Measurements from ENCODE around the gene PHAF1. TPM values are rescaled to one million over a fixed set of nuclear protein-coding genes. Genes with fewer than 3 reads are reported as not detected.

PHAF1 gene
- total and polyA plus RNA-seq, 4 donors = 26.6 to 42.4 (median 28.4) TPM

DNA sequence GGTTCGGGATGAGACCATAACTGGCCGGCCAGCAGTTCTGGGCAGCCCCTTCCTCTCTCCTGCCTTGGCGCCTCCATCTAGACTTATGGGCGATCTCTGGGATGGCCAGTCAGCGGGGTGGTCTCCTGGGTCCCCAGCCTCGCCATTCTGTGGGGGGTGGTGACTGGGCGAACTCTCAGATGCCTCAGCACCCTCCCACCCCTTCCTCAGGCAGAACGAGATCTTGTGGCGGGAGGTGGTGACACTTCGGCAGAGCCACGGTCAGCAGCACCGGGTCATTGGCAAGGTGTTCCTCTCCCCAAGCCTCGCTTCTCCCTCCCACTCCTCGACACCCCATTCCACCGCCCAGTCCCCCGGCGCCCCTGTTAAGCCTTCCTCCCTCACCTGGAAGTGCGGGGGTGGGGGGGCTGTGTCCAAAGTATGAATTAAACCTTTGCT is 56.4 kb downstream of the PHAF1 start:
- Histone ChIP-seq H3K27ac (ENCODE audit: low read depth in 1 of 2, low read length in 2 of 2) (no peak overlapping the region), H3K9me3 (ENCODE audit: control insufficient read depth in 4 of 4, low read length in 3 of 4) (no peaks in the 10 kb centered on the region), H3K27me3 (ENCODE audit: control insufficient read depth in 4 of 4, insufficient read depth in 4 of 4, low read length in 3 of 4) (no peaks in the 10 kb centered on the region), H3K9ac (ENCODE audit: low read depth in 1 of 2, low read length in 2 of 2) (no peak overlapping the region), H3K4me3 (ENCODE audit: low read depth in 1 of 3, low read length in 3 of 3) (no peak overlapping the region), H3K4me1 (ENCODE audit: control insufficient read depth in 4 of 4, insufficient read depth in 4 of 4, low read length in 3 of 4) (peaks cover 29 to 43% (median 34%) of the 10 kb centered on the region in 4 donors), H3K36me3 (ENCODE audit: control insufficient read depth in 4 of 4, insufficient read depth in 3 of 4, low read depth in 1 of 4, low read length in 3 of 4) (peaks cover 0 to 2% (median 0%) of the 10 kb centered on the region in 4 donors)
- WGBS = 53% methylated on average over 18 of the region's 18 CpGs
- TF ChIP-seq GABPA (IDR thresholded peaks at IDR 0.05 in 1 of 2, conservative IDR thresholded peaks at IDR 0.05 in 1 of 2) = no peak
- TF ChIP-seq RAD21 (IDR thresholded peaks at IDR 0.05) = no peak
- no peak for TF ChIP-seq FOXA1 (IDR thresholded peaks at IDR 0.05)
- TF ChIP-seq, protein P1, sequence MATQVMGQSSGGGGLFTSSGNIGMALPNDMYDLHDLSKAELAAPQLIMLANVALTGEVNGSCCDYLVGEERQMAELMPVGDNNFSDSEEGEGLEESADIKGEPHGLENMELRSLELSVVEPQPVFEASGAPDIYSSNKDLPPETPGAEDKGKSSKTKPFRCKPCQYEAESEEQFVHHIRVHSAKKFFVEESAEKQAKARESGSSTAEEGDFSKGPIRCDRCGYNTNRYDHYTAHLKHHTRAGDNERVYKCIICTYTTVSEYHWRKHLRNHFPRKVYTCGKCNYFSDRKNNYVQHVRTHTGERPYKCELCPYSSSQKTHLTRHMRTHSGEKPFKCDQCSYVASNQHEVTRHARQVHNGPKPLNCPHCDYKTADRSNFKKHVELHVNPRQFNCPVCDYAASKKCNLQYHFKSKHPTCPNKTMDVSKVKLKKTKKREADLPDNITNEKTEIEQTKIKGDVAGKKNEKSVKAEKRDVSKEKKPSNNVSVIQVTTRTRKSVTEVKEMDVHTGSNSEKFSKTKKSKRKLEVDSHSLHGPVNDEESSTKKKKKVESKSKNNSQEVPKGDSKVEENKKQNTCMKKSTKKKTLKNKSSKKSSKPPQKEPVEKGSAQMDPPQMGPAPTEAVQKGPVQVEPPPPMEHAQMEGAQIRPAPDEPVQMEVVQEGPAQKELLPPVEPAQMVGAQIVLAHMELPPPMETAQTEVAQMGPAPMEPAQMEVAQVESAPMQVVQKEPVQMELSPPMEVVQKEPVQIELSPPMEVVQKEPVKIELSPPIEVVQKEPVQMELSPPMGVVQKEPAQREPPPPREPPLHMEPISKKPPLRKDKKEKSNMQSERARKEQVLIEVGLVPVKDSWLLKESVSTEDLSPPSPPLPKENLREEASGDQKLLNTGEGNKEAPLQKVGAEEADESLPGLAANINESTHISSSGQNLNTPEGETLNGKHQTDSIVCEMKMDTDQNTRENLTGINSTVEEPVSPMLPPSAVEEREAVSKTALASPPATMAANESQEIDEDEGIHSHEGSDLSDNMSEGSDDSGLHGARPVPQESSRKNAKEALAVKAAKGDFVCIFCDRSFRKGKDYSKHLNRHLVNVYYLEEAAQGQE (IDR thresholded peaks at IDR 0.05) = no peak
- no peak for TF ChIP-seq HNF4G (IDR thresholded peaks at IDR 0.05)
- TF ChIP-seq TAF1 (conservative IDR thresholded peaks at IDR 0.05) = no peak
- TF ChIP-seq, protein P2, sequence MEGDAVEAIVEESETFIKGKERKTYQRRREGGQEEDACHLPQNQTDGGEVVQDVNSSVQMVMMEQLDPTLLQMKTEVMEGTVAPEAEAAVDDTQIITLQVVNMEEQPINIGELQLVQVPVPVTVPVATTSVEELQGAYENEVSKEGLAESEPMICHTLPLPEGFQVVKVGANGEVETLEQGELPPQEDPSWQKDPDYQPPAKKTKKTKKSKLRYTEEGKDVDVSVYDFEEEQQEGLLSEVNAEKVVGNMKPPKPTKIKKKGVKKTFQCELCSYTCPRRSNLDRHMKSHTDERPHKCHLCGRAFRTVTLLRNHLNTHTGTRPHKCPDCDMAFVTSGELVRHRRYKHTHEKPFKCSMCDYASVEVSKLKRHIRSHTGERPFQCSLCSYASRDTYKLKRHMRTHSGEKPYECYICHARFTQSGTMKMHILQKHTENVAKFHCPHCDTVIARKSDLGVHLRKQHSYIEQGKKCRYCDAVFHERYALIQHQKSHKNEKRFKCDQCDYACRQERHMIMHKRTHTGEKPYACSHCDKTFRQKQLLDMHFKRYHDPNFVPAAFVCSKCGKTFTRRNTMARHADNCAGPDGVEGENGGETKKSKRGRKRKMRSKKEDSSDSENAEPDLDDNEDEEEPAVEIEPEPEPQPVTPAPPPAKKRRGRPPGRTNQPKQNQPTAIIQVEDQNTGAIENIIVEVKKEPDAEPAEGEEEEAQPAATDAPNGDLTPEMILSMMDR (IDR thresholded peaks at IDR 0.05; ENCODE audit: low read depth, low read length, missing input control) = no peak
- TF ChIP-seq, protein P3, sequence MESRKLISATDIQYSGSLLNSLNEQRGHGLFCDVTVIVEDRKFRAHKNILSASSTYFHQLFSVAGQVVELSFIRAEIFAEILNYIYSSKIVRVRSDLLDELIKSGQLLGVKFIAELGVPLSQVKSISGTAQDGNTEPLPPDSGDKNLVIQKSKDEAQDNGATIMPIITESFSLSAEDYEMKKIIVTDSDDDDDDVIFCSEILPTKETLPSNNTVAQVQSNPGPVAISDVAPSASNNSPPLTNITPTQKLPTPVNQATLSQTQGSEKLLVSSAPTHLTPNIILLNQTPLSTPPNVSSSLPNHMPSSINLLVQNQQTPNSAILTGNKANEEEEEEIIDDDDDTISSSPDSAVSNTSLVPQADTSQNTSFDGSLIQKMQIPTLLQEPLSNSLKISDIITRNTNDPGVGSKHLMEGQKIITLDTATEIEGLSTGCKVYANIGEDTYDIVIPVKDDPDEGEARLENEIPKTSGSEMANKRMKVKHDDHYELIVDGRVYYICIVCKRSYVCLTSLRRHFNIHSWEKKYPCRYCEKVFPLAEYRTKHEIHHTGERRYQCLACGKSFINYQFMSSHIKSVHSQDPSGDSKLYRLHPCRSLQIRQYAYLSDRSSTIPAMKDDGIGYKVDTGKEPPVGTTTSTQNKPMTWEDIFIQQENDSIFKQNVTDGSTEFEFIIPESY (IDR thresholded peaks at IDR 0.05) = no peak
- no peak for TF ChIP-seq NR2F2 (IDR thresholded peaks at IDR 0.05)
- no peak for TF ChIP-seq EGR1 (IDR thresholded peaks at IDR 0.05; ENCODE audit: low read depth in 2 of 2)
- TF ChIP-seq, protein P4, sequence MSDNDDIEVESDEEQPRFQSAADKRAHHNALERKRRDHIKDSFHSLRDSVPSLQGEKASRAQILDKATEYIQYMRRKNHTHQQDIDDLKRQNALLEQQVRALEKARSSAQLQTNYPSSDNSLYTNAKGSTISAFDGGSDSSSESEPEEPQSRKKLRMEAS (IDR thresholded peaks at IDR 0.05) = no peak
- TF ChIP-seq HNF4A (conservative IDR thresholded peaks at IDR 0.05) = no peak
- TF ChIP-seq FOXA2 (IDR thresholded peaks at IDR 0.05) = no peak
- TF ChIP-seq YY1 (IDR thresholded peaks at IDR 0.05) = no peak
- no peak for TF ChIP-seq RXRA (IDR thresholded peaks at IDR 0.05)
- TF ChIP-seq, protein P5, sequence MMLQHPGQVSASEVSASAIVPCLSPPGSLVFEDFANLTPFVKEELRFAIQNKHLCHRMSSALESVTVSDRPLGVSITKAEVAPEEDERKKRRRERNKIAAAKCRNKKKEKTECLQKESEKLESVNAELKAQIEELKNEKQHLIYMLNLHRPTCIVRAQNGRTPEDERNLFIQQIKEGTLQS (IDR thresholded peaks at IDR 0.05) = no peak
- no peak for TF ChIP-seq SP1 (IDR thresholded peaks at IDR 0.05)
- no peak for TF ChIP-seq JUND (IDR thresholded peaks at IDR 0.05)
- DNase-seq (ENCODE audit: low spot score) = no peak
